ENCODE measurements around the gene EGFL6.

Gene EGFL6

GRCh38 chrX:13569479-13570260 lies at the start of gene EGFL6:
Gene EGFL6 (plus strand): TSS chrX:13569601. CDS start chrX:13569862, 261 bp downstream.
- DNase-seq (ENCODE audit: low read depth): no peak
- TF ChIP-seq CTCF (conservative IDR thresholded peaks at IDR 0.05; ENCODE audit: low read length): no peak
- no peak within 1 kb of the TSS for H3K4me3 ChIP-seq (ENCODE audit: low read length)

- TF ChIP-seq CTCF (conservative IDR thresholded peaks at IDR 0.05; ENCODE audit: low read length): no peak
- DNase-seq (ENCODE audit: low read depth): no peak
- no peak overlapping the region for H3K4me3 ChIP-seq (ENCODE audit: low read length)
Observed at GRCh38 chrX:13520351-13520750, 49.0 kb upstream of the EGFL6 start.

- TF ChIP-seq CTCF (conservative IDR thresholded peaks at IDR 0.05; ENCODE audit: low read length): no peak
- peak; percentile 70 for DNase-seq (ENCODE audit: low read depth)
Observed at GRCh38 chrX:13520936-13521335, 48.5 kb upstream of the EGFL6 start.

GRCh38 chrX:13522811-13523210 lies 46.6 kb upstream of the EGFL6 start:
- H3K4me3 ChIP-seq (ENCODE audit: low read length): no peak overlapping the region
- DNase-seq (ENCODE audit: low read depth): no peak
- no peak for TF ChIP-seq CTCF (conservative IDR thresholded peaks at IDR 0.05; ENCODE audit: low read length)

More at GRCh38 chrX:13520936-13521335, 48.5 kb upstream of the EGFL6 start:
- no peak overlapping the region for H3K4me3 ChIP-seq (ENCODE audit: low read length)

GRCh38 chrX:13533726-13534125 lies 35.7 kb upstream of the EGFL6 start:
- peak; percentile 72 for DNase-seq (ENCODE audit: low read depth)
- TF ChIP-seq CTCF (conservative IDR thresholded peaks at IDR 0.05; ENCODE audit: low read length): no peak
- H3K4me3 ChIP-seq (ENCODE audit: low read length): no peak overlapping the region

GRCh38 chrX:13535376-13536165 lies 33.8 kb upstream of the EGFL6 start:
- DNase-seq (ENCODE audit: low read depth): no peak
- no peak overlapping the region for H3K4me3 ChIP-seq (ENCODE audit: low read length)
- TF ChIP-seq CTCF (conservative IDR thresholded peaks at IDR 0.05; ENCODE audit: low read length): no peak

All from AG10803 (cell line).